ENCODE data around the gene RD3L. TPM values are rescaled to one million over a fixed set of nuclear protein-coding genes. Genes with fewer than 3 reads are reported as not detected.
A peak's percentile ranks its signal among the peaks of the same experiment; 100 is the strongest.
"Not testable (repeated sequence)": the region's sequence is repeated elsewhere in the genome, so short reads cannot be mapped to it uniquely, and the experiment has no call there.

The RD3L gene
- not detected in 2 replicates for total RNA-seq (2014; rRNA removed; shearing (Covaris generic))
- not detected in 2 replicates for polyA plus RNA-seq (2016; fragmentation: Nextera tagmentation; extraction: Ambion mirVana)

GRCh38 chr14:103941973-103942736 is at the start of gene RD3L:
Gene RD3L, minus strand, starts transcription at chr14:103942529. Its CDS starts 834 bp downstream, at chr14:103941695.
- 46% methylated on average over 14 of the region's 14 CpGs for WGBS, 2 experiments (ENCODE audit: low coverage in 1 of 2, low lambda C conversion rate in 2 of 2, missing lambda C conversion rate in 2 of 2)
- Histone ChIP-seq H3K4me2 (ENCODE audit: unreplicated experiment) (no peak within 1 kb of the TSS), H3K9ac (no peak within 1 kb of the TSS), H3K4me1 (ENCODE audit: insufficient read depth) (no peaks in the 10 kb centered on the region), H3K36me3 (ENCODE audit: low read depth) (no peaks in the 10 kb centered on the region), H3F3A (ENCODE audit: insufficient read depth) (no peaks in the 10 kb centered on the region), H3K27me3 (replicated peaks; ENCODE audit: insufficient read depth) (peaks cover 50% of the 10 kb centered on the region), H3K79me2 (ENCODE audit: insufficient read depth) (no peaks in the 10 kb centered on the region), H3K4me3 (no peak within 1 kb of the TSS), H3K27ac (no peak within 1 kb of the TSS), H4K20me1 (ENCODE audit: insufficient read depth) (no peaks in the 10 kb centered on the region), H3K9me2 (ENCODE audit: insufficient read depth) (no peaks in the 10 kb centered on the region), H3K9me3 (ENCODE audit: low read depth) (no peaks in the 10 kb centered on the region), H2AFZ (no peak within 1 kb of the TSS)
- in situ Hi-C loops (cut with MboI), result no loop called here
- TF ChIP-seq EZH2 (IDR thresholded peaks at IDR 0.05; ENCODE audit: insufficient read depth, poor library complexity, severe bottlenecking) (no peak), EZH2phosphoT487 (IDR thresholded peaks at IDR 0.05; ENCODE audit: insufficient read depth, low read depth) (no peak)
- DNase-seq, result no peak

- WGBS, 2 experiments (ENCODE audit: low coverage in 1 of 2, low lambda C conversion rate in 2 of 2, missing lambda C conversion rate in 2 of 2), result 50 to 52% methylated on average over 4 of the region's 4 CpGs
- Histone ChIP-seq H3K9me3 (ENCODE audit: low read depth) (no peaks in the 10 kb centered on the region), H3K36me3 (ENCODE audit: low read depth) (no peaks in the 10 kb centered on the region), H2AFZ (no peak overlapping the region), H3K4me1 (ENCODE audit: insufficient read depth) (no peaks in the 10 kb centered on the region; the same call in 1 of the 2 replicates), H3K79me2 (ENCODE audit: insufficient read depth) (no peaks in the 10 kb centered on the region), H3K4me3 (no peak overlapping the region), H3K9me2 (ENCODE audit: insufficient read depth) (no peaks in the 10 kb centered on the region), H3F3A (ENCODE audit: insufficient read depth) (no peaks in the 10 kb centered on the region), H3K27me3 (replicated peaks; ENCODE audit: insufficient read depth) (peaks cover 34% of the 10 kb centered on the region), H3K27ac (no peak overlapping the region), H4K20me1 (ENCODE audit: insufficient read depth) (no peaks in the 10 kb centered on the region), H3K9ac (no peak overlapping the region), H3K4me2 (ENCODE audit: unreplicated experiment) (no peak overlapping the region)
- TF ChIP-seq EZH2phosphoT487 (IDR thresholded peaks at IDR 0.05; ENCODE audit: insufficient read depth, low read depth), result no peak
- TF ChIP-seq EZH2 (IDR thresholded peaks at IDR 0.05; ENCODE audit: insufficient read depth, poor library complexity, severe bottlenecking), result no peak
- in situ Hi-C loops (cut with MboI), result loop anchor here (10.0 kb wide), 1 partner anchor 185 kb away; no protein-coding TSS in a partner anchor
- DNase-seq, result no peak
Measured at GRCh38 chr14:103989964-103990363, 47.6 kb upstream of the RD3L start.

- H3K79me2 ChIP-seq (ENCODE audit: insufficient read depth), result no peaks in the 10 kb centered on the region
- no peaks in the 10 kb centered on the region for H3K9me2 ChIP-seq (ENCODE audit: insufficient read depth)
- H4K20me1 ChIP-seq (ENCODE audit: insufficient read depth), result no peaks in the 10 kb centered on the region
- peaks cover 26% of the 10 kb centered on the region for H3K27me3 ChIP-seq (replicated peaks; ENCODE audit: insufficient read depth)
- no peaks in the 10 kb centered on the region for H3F3A ChIP-seq (ENCODE audit: insufficient read depth)
- no peak overlapping the region for H2AFZ ChIP-seq
- H3K9me3 ChIP-seq (ENCODE audit: low read depth), result no peaks in the 10 kb centered on the region
- H3K4me1 ChIP-seq (ENCODE audit: insufficient read depth), result no peaks in the 10 kb centered on the region
- in situ Hi-C loops (cut with MboI), result loop anchor here (10.0 kb wide), 1 partner anchor 184 kb away; no protein-coding TSS in a partner anchor
- no peak for DNase-seq
- TF ChIP-seq EZH2 (IDR thresholded peaks at IDR 0.05; ENCODE audit: insufficient read depth, poor library complexity, severe bottlenecking) (no peak), EZH2phosphoT487 (IDR thresholded peaks at IDR 0.05; ENCODE audit: insufficient read depth, low read depth) (no peak)
- no peaks in the 10 kb centered on the region for H3K36me3 ChIP-seq (ENCODE audit: low read depth)
- H3K27ac ChIP-seq, result no peak overlapping the region
- no peak overlapping the region for H3K9ac ChIP-seq
- no peak overlapping the region for H3K4me3 ChIP-seq
- WGBS, 2 experiments (ENCODE audit: low coverage in 1 of 2, low lambda C conversion rate in 2 of 2, missing lambda C conversion rate in 2 of 2), result 64 to 80% methylated on average over 1 of the region's 1 CpG
- no peak overlapping the region for H3K4me2 ChIP-seq (ENCODE audit: unreplicated experiment)
Measured at GRCh38 chr14:103989034-103989433, 46.7 kb upstream of the RD3L start.

- Histone ChIP-seq H3F3A (ENCODE audit: insufficient read depth) (no peaks in the 10 kb centered on the region), H3K36me3 (ENCODE audit: low read depth) (no peaks in the 10 kb centered on the region), H3K4me1 (ENCODE audit: insufficient read depth) (no peaks in the 10 kb centered on the region), H3K4me2 (ENCODE audit: unreplicated experiment) (no peak overlapping the region), H3K9me3 (ENCODE audit: low read depth) (no peaks in the 10 kb centered on the region), H3K27ac (no peak overlapping the region), H3K9ac (no peak overlapping the region), H3K79me2 (ENCODE audit: insufficient read depth) (no peaks in the 10 kb centered on the region), H3K4me3 (no peak overlapping the region), H3K27me3 (replicated peaks; ENCODE audit: insufficient read depth) (peaks cover 15% of the 10 kb centered on the region), H3K9me2 (ENCODE audit: insufficient read depth) (no peaks in the 10 kb centered on the region), H2AFZ (no peak overlapping the region), H4K20me1 (ENCODE audit: insufficient read depth) (no peaks in the 10 kb centered on the region)
- no peak for DNase-seq
- TF ChIP-seq EZH2 (IDR thresholded peaks at IDR 0.05; ENCODE audit: insufficient read depth, poor library complexity, severe bottlenecking), result no peak
- no peak for TF ChIP-seq EZH2phosphoT487 (IDR thresholded peaks at IDR 0.05; ENCODE audit: insufficient read depth, low read depth)
- in situ Hi-C loops (cut with MboI), result loop anchor here (10.0 kb wide), 1 partner anchor 179 kb away; no protein-coding TSS in a partner anchor
- 49% methylated on average over 5 of the region's 5 CpGs for WGBS, 2 experiments (ENCODE audit: low coverage in 1 of 2, low lambda C conversion rate in 2 of 2, missing lambda C conversion rate in 2 of 2)
Measured at GRCh38 chr14:103984196-103984595, 41.9 kb upstream of the RD3L start.

- H3K4me1 ChIP-seq (ENCODE audit: insufficient read depth); H3K9me3 ChIP-seq (ENCODE audit: low read depth); H3K4me2 ChIP-seq (ENCODE audit: unreplicated experiment); H3K27me3 ChIP-seq (replicated peaks; ENCODE audit: insufficient read depth); H3K36me3 ChIP-seq (ENCODE audit: low read depth); H3K9ac ChIP-seq; H3K4me3 ChIP-seq; H4K20me1 ChIP-seq (ENCODE audit: insufficient read depth); H3K27ac ChIP-seq; H3K9me2 ChIP-seq (ENCODE audit: insufficient read depth); H3K79me2 ChIP-seq (ENCODE audit: insufficient read depth); H3F3A ChIP-seq (ENCODE audit: insufficient read depth): not testable (repeated sequence)
- peak; percentile 58 for DNase-seq
- in situ Hi-C loops (cut with MboI), result loop anchor here (10.0 kb wide), 1 partner anchor 176 kb away; no protein-coding TSS in a partner anchor
- WGBS, 2 experiments (ENCODE audit: low coverage in 1 of 2, low lambda C conversion rate in 2 of 2, missing lambda C conversion rate in 2 of 2), result 25 to 37% methylated on average over 9 to 14 of the region's 14 CpGs
- peak overlapping the region; percentile 53 for H2AFZ ChIP-seq
Measured at GRCh38 chr14:103980623-103981238, 38.4 kb upstream of the RD3L start.
